Mucosa of gallbladder (tissue), 1 donor: Measurements from ENCODE around the gene HAAO. TPM values are rescaled to one million over a fixed set of nuclear protein-coding genes. Genes with fewer than 3 reads are reported as not detected.

Source experiments
- DNase-seq: peaks from one replicate; pipeline ENCODE4 v3.0.0-alpha.2; 2020; ENCODE audit warnings: low spot score
- total RNA-seq: library from RNA; stranded (reverse); gene quantifications from one replicate; pipeline ENCODE4 v1.2.1, GENCODE V29; 2021
- donor health status: DM: no; HTN: no; CAD: no.

The HAAO gene
- total RNA-seq, 1 donor from 2014 or later = 20.9 TPM

GRCh38 chr2:42793334-42794270, 1.2 kb upstream of the HAAO start:
- DNase-seq = no peak

- DNase-seq = no peak
Measured at GRCh38 chr2:42792087-42792582, 248 bp downstream of the HAAO start.

GRCh38 chr2:42791606-42792005, 777 bp downstream of the HAAO start:
- DNase-seq = no peak

GRCh38 chr2:42789751-42790150, 2.6 kb downstream of the HAAO start:
- DNase-seq = no peak

GRCh38 chr2:42788882-42789281, 3.5 kb downstream of the HAAO start:
- no peak for DNase-seq

GRCh38 chr2:42788478-42788793, 3.9 kb downstream of the HAAO start:
- DNase-seq = no peak

- DNase-seq = no peak
Measured at GRCh38 chr2:42787788-42788477, 4.5 kb downstream of the HAAO start.

- no peak for DNase-seq
Measured at GRCh38 chr2:42787424-42787787, 5.0 kb downstream of the HAAO start.

GRCh38 chr2:42786561-42787345, 5.6 kb downstream of the HAAO start:
- no peak for DNase-seq

- no peak for DNase-seq
Measured at GRCh38 chr2:42784204-42784880, 8.0 kb downstream of the HAAO start.

GRCh38 chr2:42783511-42783910, 8.9 kb downstream of the HAAO start:
- DNase-seq = no peak

GRCh38 chr2:42781181-42781580, 11.2 kb downstream of the HAAO start:
- no peak for DNase-seq

- DNase-seq = no peak
Measured at GRCh38 chr2:42777883-42778805, 14.2 kb downstream of the HAAO start.

GRCh38 chr2:42775810-42776209, 16.6 kb downstream of the HAAO start:
- DNase-seq = no peak

GRCh38 chr2:42775186-42775585, 17.2 kb downstream of the HAAO start:
- no peak for DNase-seq

GRCh38 chr2:42771546-42772153, 20.7 kb downstream of the HAAO start:
- DNase-seq = no peak

- no peak for DNase-seq
Measured at GRCh38 chr2:42770288-42771131, 21.9 kb downstream of the HAAO start.

GRCh38 chr2:42769583-42770287, 22.6 kb downstream of the HAAO start:
- DNase-seq = no peak
